SK-N-SH (cell line): Measurements from ENCODE around the gene WDR27. TPM values are rescaled to one million over a fixed set of nuclear protein-coding genes. Genes with fewer than 3 reads are reported as not detected.

ENCODE experiments used
- CTCF ChIA-PET: fragments of 300-600, 350-600 bp; formaldehyde crosslinking; extraction: SDS; loops from one replicate; lab custom pipeline; 2021; lab: Yijun Ruan, JAX
- POLR2A ChIA-PET: fragments of 350-600 bp; sonication (Branson Sonifier 250); formaldehyde crosslinking; extraction: SDS; loops from one replicate; lab custom pipeline; 2020; ENCODE audit warnings: antibody characterized with exemption, inconsistent platforms; lab: Yijun Ruan, JAX
- DNase-seq: peaks from one replicate; pipeline ENCODE4 v3.0.0; 2012
- H2AFZ ChIP-seq: fragments of 200-600 bp; sonication (generic); 2 replicates; pipeline ENCODE4 v1.8.1; 2016; ENCODE audit warnings: antibody characterized with exemption, mild to moderate bottlenecking, low read depth
- H3F3A ChIP-seq: fragments of 200-600 bp; sonication (generic); replicated peaks from 2 replicates; pipeline ENCODE3; 2016; ENCODE audit warnings: antibody characterized with exemption, mild to moderate bottlenecking; ENCODE audit not compliant: insufficient read depth
- H3K27ac ChIP-seq, 2 experiments: fragments of 200-500 bp in 1 of 2; fragments of 200-600 bp in 1 of 2; sonication (Bioruptor generic) in 1 of 2; sonication (generic), shearing (Covaris generic) in 1 of 2; 2 replicates each; pipeline versions ENCODE4 v1.5.1 to v1.6.1; 2014 to 2016; ENCODE audit warnings: low read depth in 2 of 2, inconsistent platforms in 1 of 2, low read length in 1 of 2, mild to moderate bottlenecking in 1 of 2, mixed read lengths in 1 of 2
- H3K27me3 ChIP-seq: fragments of 200-600 bp; sonication (generic), shearing (Covaris generic); 2 replicates; pipeline ENCODE4 v1.6.1; 2016; ENCODE audit warnings: mixed run types; ENCODE audit not compliant: insufficient read depth
- H3K36me3 ChIP-seq, 2 experiments: fragments of 200-500 bp in 1 of 2; fragments of 200-600 bp in 1 of 2; sonication (Bioruptor generic) in 1 of 2; sonication (generic) in 1 of 2; replicated peaks in 1 of 2; 2 replicates each; pipeline versions ENCODE3 to v1.5.1; 2014 to 2016; ENCODE audit warnings: low read length in 1 of 2, mild to moderate bottlenecking in 1 of 2; ENCODE audit not compliant: insufficient read depth in 2 of 2, control insufficient read depth in 1 of 2
- H3K4me1 ChIP-seq, 2 experiments: fragments of 200-500 bp in 1 of 2; fragments of 200-600 bp in 1 of 2; sonication (Bioruptor generic) in 1 of 2; sonication (generic), shearing (Covaris generic) in 1 of 2; 2 replicates each; pipeline versions ENCODE4 v1.5.1 to v1.6.1; 2014 to 2016; ENCODE audit warnings: low read depth in 1 of 2, low read length in 1 of 2, mixed run types in 1 of 2; ENCODE audit not compliant: insufficient read depth in 2 of 2, control insufficient read depth in 1 of 2
- H3K4me2 ChIP-seq: fragments of 200-600 bp; sonication (generic), shearing (Covaris generic); 2 replicates; pipeline ENCODE4 v1.6.1; 2017; ENCODE audit warnings: mixed run types
- H3K4me3 ChIP-seq, 2 experiments: fragments of 200-500 bp in 1 of 2; fragments of 200-600 bp in 1 of 2; sonication (Bioruptor generic) in 1 of 2; sonication (generic), shearing (Covaris generic) in 1 of 2; 2 replicates each; pipeline versions ENCODE4 v1.5.1 to v1.8.1; 2014 to 2016; ENCODE audit warnings: low read depth in 2 of 2, inconsistent platforms in 1 of 2, low read length in 1 of 2, mild to moderate bottlenecking in 1 of 2, mixed read lengths in 1 of 2, moderate library complexity in 1 of 2
- H3K79me2 ChIP-seq: fragments of 200-600 bp; sonication (generic); 2 replicates; pipeline ENCODE4 v1.8.1; 2017; ENCODE audit warnings: mild to moderate bottlenecking; ENCODE audit not compliant: insufficient read depth
- H3K9ac ChIP-seq: fragments of 200-600 bp; sonication (generic); 2 replicates; pipeline ENCODE4 v1.6.1; 2017; ENCODE audit warnings: mixed run types
- H3K9me2 ChIP-seq: fragments of 200-600 bp; sonication (generic); 2 replicates; pipeline ENCODE4 v1.6.1; 2017; ENCODE audit warnings: mixed run types
- H3K9me3 ChIP-seq: fragments of 200-600 bp; sonication (generic); 2 replicates; pipeline ENCODE4 v1.6.1; 2017; ENCODE audit warnings: mixed run types, mild to moderate bottlenecking, moderate library complexity
- H4K20me1 ChIP-seq: fragments of 200-600 bp; sonication (generic); 2 replicates; pipeline ENCODE4 v1.6.1; 2017; ENCODE audit warnings: mild to moderate bottlenecking, mixed run types; ENCODE audit not compliant: insufficient read depth
- CHD2 ChIP-seq: fragments of 150-350 bp; IDR thresholded peaks from 2 replicates; pipeline ENCODE4 v1.6.1; 2018; ENCODE audit warnings: low read length; ENCODE audit not compliant: partially characterized antibody
- EP300 ChIP-seq, 2 experiments: IDR thresholded peaks; 2 replicates each; pipeline versions ENCODE4 v1.4.0 to v1.6.1; 2012; ENCODE audit warnings: borderline replicate concordance in 1 of 2, low read depth in 1 of 2, low read length in 1 of 2
- FOXJ3 ChIP-seq: sonication (generic); formaldehyde crosslinking; IDR thresholded peaks from 2 replicates; pipeline ENCODE4 v1.5.1; 2020; ENCODE audit warnings: mild to moderate bottlenecking, missing genetic modification reagents
- FOXM1 ChIP-seq: IDR thresholded peaks from 2 replicates; pipeline ENCODE4 v1.4.0; 2012; ENCODE audit warnings: low read depth, mild to moderate bottlenecking
- GATA2 ChIP-seq: sonication (generic); formaldehyde crosslinking; IDR thresholded peaks from 2 replicates; pipeline ENCODE4 v1.5.0; 2020; ENCODE audit warnings: mild to moderate bottlenecking, missing genetic modification reagents
- IRF3 ChIP-seq: fragments of 150-350 bp; IDR thresholded peaks from 2 replicates; pipeline ENCODE4 v1.6.1; 2016; ENCODE audit warnings: mild to moderate bottlenecking, low read depth, low read length
- JUND ChIP-seq: IDR thresholded peaks from 2 replicates; pipeline ENCODE4 v1.4.0; 2012
- MXI1 ChIP-seq: IDR thresholded peaks from 2 replicates; pipeline ENCODE4 v1.6.1; 2012; ENCODE audit warnings: mild to moderate bottlenecking, low read depth, low read length, improper control_type of control experiment
- NRF1 ChIP-seq: IDR thresholded peaks from 2 replicates; pipeline ENCODE4 v1.6.1; 2012; ENCODE audit warnings: low read depth, mild to moderate bottlenecking, low read length
- PBX3 ChIP-seq: IDR thresholded peaks from 2 replicates; pipeline ENCODE4; 2012
- RAD21 ChIP-seq: IDR thresholded peaks from 2 replicates; pipeline ENCODE4 v1.6.1; 2012; ENCODE audit warnings: mild to moderate bottlenecking, low read length
- RFX5 ChIP-seq: IDR thresholded peaks from 2 replicates; pipeline ENCODE4 v1.6.1; 2012; ENCODE audit warnings: mild to moderate bottlenecking, improper control_type of control experiment, low read length
- RXRA ChIP-seq: IDR thresholded peaks from 2 replicates; pipeline ENCODE4 v1.4.0; 2012; ENCODE audit warnings: low read depth, mild to moderate bottlenecking, borderline replicate concordance
- SIN3A ChIP-seq: IDR thresholded peaks from 2 replicates; pipeline ENCODE4 v1.6.1; 2012; ENCODE audit warnings: low read depth, mild to moderate bottlenecking, low read length, moderate library complexity, borderline replicate concordance
- TCF12 ChIP-seq: IDR thresholded peaks from 2 replicates; pipeline ENCODE4 v1.4.0; 2012
- YY1 ChIP-seq: IDR thresholded peaks from 2 replicates; pipeline ENCODE4 v1.4.0; 2012; ENCODE audit warnings: low read depth, mild to moderate bottlenecking
- WGBS: methylation state at CpG from one replicate; pipeline ENCODE4 v1.1.6; 2017; ENCODE audit warnings: low lambda C conversion rate; 5-methylcytosine and 5-hydroxymethylcytosine counted together
- polyA plus RNA-seq, 3 experiments: library from polyadenylated mRNA; depleted of rRNA; stranded (reverse); fragments of >200 nt; gene quantifications; 2 replicates each; pipeline ENCODE4 v1.2.3, GENCODE V29; 2012
- TF ChIP-seq, protein P1 (sequence below): fragments of 200-600 bp; sonication (generic); IDR thresholded peaks from 2 replicates; pipeline ENCODE4 v1.6.1; 2017; ENCODE audit warnings: antibody characterized with exemption, mild to moderate bottlenecking, moderate library complexity

The WDR27 gene
- polyA plus RNA-seq, 1 of the 3 experiments (the other 2 are of a cell fraction), result 55.6 TPM

GRCh38 chr6:169654598-169655391, 47.0 kb downstream of the WDR27 start:
- CTCF ChIA-PET, result interaction anchor here (0.6 kb wide), 1 partner anchor 280 kb away, joined by 3 read pairs; no protein-coding TSS in a partner anchor
- Histone ChIP-seq H2AFZ (no peak overlapping the region), H3K9ac (no peak overlapping the region), H3K27me3 (no peaks in the 10 kb centered on the region), H3F3A (no peaks in the 10 kb centered on the region), H3K4me2 (peak overlapping the region; percentile 44; the same call in 1 of the 2 replicates), H3K4me3 (peak overlapping the region; percentile 24 to 35; a peak in 3 of 4 replicates), H3K27ac (no peak overlapping the region), H3K9me3 (no peaks in the 10 kb centered on the region), H4K20me1 (no peaks in the 10 kb centered on the region), H3K9me2 (no peaks in the 10 kb centered on the region), H3K4me1 (no peaks in the 10 kb centered on the region), H3K79me2 (no peaks in the 10 kb centered on the region), H3K36me3 (peaks cover 0 to 29% of the 10 kb centered on the region in 2 experiments)
- TF ChIP-seq, protein P1, sequence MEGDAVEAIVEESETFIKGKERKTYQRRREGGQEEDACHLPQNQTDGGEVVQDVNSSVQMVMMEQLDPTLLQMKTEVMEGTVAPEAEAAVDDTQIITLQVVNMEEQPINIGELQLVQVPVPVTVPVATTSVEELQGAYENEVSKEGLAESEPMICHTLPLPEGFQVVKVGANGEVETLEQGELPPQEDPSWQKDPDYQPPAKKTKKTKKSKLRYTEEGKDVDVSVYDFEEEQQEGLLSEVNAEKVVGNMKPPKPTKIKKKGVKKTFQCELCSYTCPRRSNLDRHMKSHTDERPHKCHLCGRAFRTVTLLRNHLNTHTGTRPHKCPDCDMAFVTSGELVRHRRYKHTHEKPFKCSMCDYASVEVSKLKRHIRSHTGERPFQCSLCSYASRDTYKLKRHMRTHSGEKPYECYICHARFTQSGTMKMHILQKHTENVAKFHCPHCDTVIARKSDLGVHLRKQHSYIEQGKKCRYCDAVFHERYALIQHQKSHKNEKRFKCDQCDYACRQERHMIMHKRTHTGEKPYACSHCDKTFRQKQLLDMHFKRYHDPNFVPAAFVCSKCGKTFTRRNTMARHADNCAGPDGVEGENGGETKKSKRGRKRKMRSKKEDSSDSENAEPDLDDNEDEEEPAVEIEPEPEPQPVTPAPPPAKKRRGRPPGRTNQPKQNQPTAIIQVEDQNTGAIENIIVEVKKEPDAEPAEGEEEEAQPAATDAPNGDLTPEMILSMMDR, result peak; percentile 24; the same call in 1 of the 2 replicates
- TF ChIP-seq MXI1 (no peak), RAD21 (peak; percentile 27; the same call in 1 of the 2 replicates)
- 79% methylated on average over 42 of the region's 46 CpGs for WGBS
- POLR2A ChIA-PET, result no interaction called here
- DNase-seq, result peak; percentile 68

DNA sequence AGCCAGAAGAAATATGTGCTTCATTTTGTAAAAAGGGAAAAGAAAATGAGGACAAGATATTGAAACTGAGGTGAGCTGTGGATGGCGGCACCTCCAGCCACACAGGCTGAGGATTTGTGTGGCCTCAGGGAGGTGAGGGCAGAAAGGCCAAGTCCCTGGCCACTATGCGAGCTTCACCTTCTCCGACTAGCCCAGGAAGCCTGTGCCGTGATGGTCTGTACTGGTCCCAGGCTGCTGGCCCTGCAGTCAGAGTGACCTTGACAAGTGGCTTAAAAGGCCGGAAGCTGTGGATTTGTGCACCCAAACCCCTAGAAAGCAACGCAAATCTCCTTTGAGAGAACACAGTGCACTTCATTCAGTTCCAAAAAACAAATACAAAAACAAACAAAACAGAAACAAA, 48.1 kb downstream of the WDR27 start:
- Histone ChIP-seq H3K4me1 (no peaks in the 10 kb centered on the region), H3K27ac (no peak overlapping the region; a peak in 1 of 4 replicates), H2AFZ (no peak overlapping the region), H3K9me3 (no peaks in the 10 kb centered on the region), H3K9ac (no peak overlapping the region), H3F3A (no peaks in the 10 kb centered on the region), H3K27me3 (no peaks in the 10 kb centered on the region), H3K4me3 (no peak overlapping the region), H3K9me2 (no peaks in the 10 kb centered on the region)
- 93% methylated on average over 6 of the region's 6 CpGs for WGBS
- POLR2A ChIA-PET, result interaction anchor here (0.7 kb wide), 1 partner anchor 197 kb away, joined by 3 read pairs; no protein-coding TSS in a partner anchor
- no peak for TF ChIP-seq EP300 (IDR thresholded peaks at IDR 0.05; ENCODE audit: borderline replicate concordance in 1 of 2, low read depth in 1 of 2, low read length in 1 of 2)
- TF ChIP-seq PBX3, result no peak
- TF ChIP-seq, all 33 proteins: peak for 0
- H3K36me3 ChIP-seq, result peaks cover 0 to 31% of the 10 kb centered on the region in 2 experiments
- no peaks in the 10 kb centered on the region for H3K79me2 ChIP-seq
- H4K20me1 ChIP-seq, result no peaks in the 10 kb centered on the region
- CTCF ChIA-PET, result no interaction called here
- H3K4me2 ChIP-seq, result no peak overlapping the region
- no peak for DNase-seq

- Histone ChIP-seq H4K20me1 (no peaks in the 10 kb centered on the region), H3K36me3 (peaks cover 0 to 28% of the 10 kb centered on the region in 2 experiments), H3K9me2 (no peaks in the 10 kb centered on the region), H3K4me2 (no peak overlapping the region), H3K9me3 (no peaks in the 10 kb centered on the region), H3K4me3 (no peak overlapping the region), H3K27me3 (no peaks in the 10 kb centered on the region), H3K9ac (no peak overlapping the region), H3F3A (no peaks in the 10 kb centered on the region), H3K4me1 (no peaks in the 10 kb centered on the region), H2AFZ (no peak overlapping the region), H3K79me2 (no peaks in the 10 kb centered on the region), H3K27ac (no peak overlapping the region)
- ChIA-PET POLR2A (no interaction called here), CTCF (no interaction called here)
- 97% methylated on average over 11 of the region's 11 CpGs for WGBS
- no peak for DNase-seq
- TF ChIP-seq FOXJ3 (no peak), GATA2 (CRISPR knock-in tag) (no peak), YY1 (no peak), NRF1 (no peak), CHD2 (no peak), TCF12 (no peak), MXI1 (no peak), RAD21 (no peak), RXRA (no peak), IRF3 (no peak), SIN3A (no peak), EP300 (IDR thresholded peaks at IDR 0.05; ENCODE audit: borderline replicate concordance in 1 of 2, low read depth in 1 of 2, low read length in 1 of 2) (no peak), RFX5 (no peak), FOXM1 (no peak), JUND (no peak)
Observed at GRCh38 chr6:169652896-169653295, 48.9 kb downstream of the WDR27 start.
